GM10847 (cell line): Measurements from ENCODE around the gene TEX14.

Experiments used
- POLR2A ChIP-seq: IDR thresholded peaks from 2 replicates; pipeline ENCODE4 v1.6.1; 2011; ENCODE audit not compliant: insufficient read length; ENCODE audit errors: extremely low read depth

Gene TEX14

GRCh38 chr17:58565389-58566311, 126.2 kb downstream of the TEX14 start:
- no peak for TF ChIP-seq POLR2A

- TF ChIP-seq POLR2A, result no peak
Observed at GRCh38 chr17:58564971-58565370, 126.9 kb downstream of the TEX14 start.

GRCh38 chr17:58564243-58564642, 127.6 kb downstream of the TEX14 start:
- TF ChIP-seq POLR2A, result no peak

GRCh38 chr17:58560511-58560910, 131.3 kb downstream of the TEX14 start:
- TF ChIP-seq POLR2A, result no peak

GRCh38 chr17:58557981-58558380, 133.9 kb downstream of the TEX14 start:
- TF ChIP-seq POLR2A, result no peak

GRCh38 chr17:58556833-58557250, 135.0 kb downstream of the TEX14 start:
- no peak for TF ChIP-seq POLR2A

GRCh38 chr17:58541249-58541648, 150.6 kb downstream of the TEX14 start:
- TF ChIP-seq POLR2A, result no peak

GRCh38 chr17:58539698-58540097, 152.1 kb downstream of the TEX14 start:
- no peak for TF ChIP-seq POLR2A

GRCh38 chr17:58538811-58539409, 152.9 kb downstream of the TEX14 start:
- TF ChIP-seq POLR2A, result no peak

- TF ChIP-seq POLR2A, result no peak
Observed at GRCh38 chr17:58537266-58537665, 154.6 kb downstream of the TEX14 start.

- no peak for TF ChIP-seq POLR2A
Observed at GRCh38 chr17:58536542-58536941, 155.3 kb downstream of the TEX14 start.

GRCh38 chr17:58535431-58535830, 156.4 kb downstream of the TEX14 start:
- no peak for TF ChIP-seq POLR2A

GRCh38 chr17:58534901-58535421, 156.9 kb downstream of the TEX14 start:
- no peak for TF ChIP-seq POLR2A

- no peak for TF ChIP-seq POLR2A
Observed at GRCh38 chr17:58534331-58534730, 157.5 kb downstream of the TEX14 start.

- TF ChIP-seq POLR2A, result no peak
Observed at GRCh38 chr17:58533616-58534188, 158.1 kb downstream of the TEX14 start.

- no peak for TF ChIP-seq POLR2A
Observed at GRCh38 chr17:58532555-58532951, 159.3 kb downstream of the TEX14 start.
